DND-41 (cell line): ENCODE results near the gene CDHR1.

Experiments
- ATAC-seq: fragments of 200-7000 bp; cut with Tn5 transposase; 3 replicates; pipeline ENCODE4 v1.9.1; 2021; ENCODE audit warnings: low read depth; ENCODE audit not compliant: insufficient read depth
- DNase-seq: peaks from one replicate; pipeline ENCODE4 v3.0.0-alpha.2; 2020
- H2AFZ ChIP-seq: 2 replicates; pipeline ENCODE4 v1.6.0; 2012; ENCODE audit warnings: low read depth, low read length
- H3K27ac ChIP-seq: 2 replicates; pipeline ENCODE4 v1.5.1; 2012; ENCODE audit warnings: low read length, inconsistent platforms
- H3K27me3 ChIP-seq: fragments of 200-600 bp; sonication (generic); 2 replicates; pipeline ENCODE4 v1.6.0; 2012; ENCODE audit warnings: low read length, mild to moderate bottlenecking, inconsistent platforms; ENCODE audit not compliant: insufficient read depth, poor library complexity
- H3K36me3 ChIP-seq: 2 replicates; pipeline ENCODE4 v1.5.1; 2012; ENCODE audit warnings: low read length, inconsistent platforms; ENCODE audit not compliant: insufficient read depth
- H3K4me1 ChIP-seq: 2 replicates; pipeline ENCODE4 v1.5.1; 2012; ENCODE audit warnings: mild to moderate bottlenecking, low read length; ENCODE audit not compliant: insufficient read depth
- H3K4me2 ChIP-seq: 2 replicates; pipeline ENCODE4 v1.6.0; 2012; ENCODE audit warnings: mild to moderate bottlenecking, moderate library complexity, low read length, inconsistent platforms; ENCODE audit not compliant: insufficient read depth
- H3K4me3 ChIP-seq, 2 experiments: fragments of 200-600 bp in 1 of 2; shearing (Covaris generic) in 1 of 2; 2 replicates each; pipeline ENCODE4 v1.5.1; 2012 to 2016; ENCODE audit warnings: inconsistent platforms in 2 of 2, low read length in 2 of 2, mild to moderate bottlenecking in 2 of 2, low read depth in 1 of 2, moderate library complexity in 1 of 2
- H3K79me2 ChIP-seq: 2 replicates; pipeline ENCODE4 v1.6.0; 2012; ENCODE audit warnings: low read length, inconsistent platforms; ENCODE audit not compliant: insufficient read depth
- H3K9ac ChIP-seq: 2 replicates; pipeline ENCODE4 v1.6.0; 2012; ENCODE audit warnings: low read depth, mild to moderate bottlenecking, inconsistent platforms, low read length, moderate library complexity
- H3K9me3 ChIP-seq: 2 replicates; pipeline ENCODE4 v1.5.1; 2012; ENCODE audit warnings: low read length, moderate library complexity, mild to moderate bottlenecking, inconsistent platforms; ENCODE audit not compliant: insufficient read depth, severe bottlenecking
- H4K20me1 ChIP-seq: 2 replicates; pipeline ENCODE4 v1.6.0; 2012; ENCODE audit warnings: low read length; ENCODE audit not compliant: insufficient read depth
- EZH2 ChIP-seq: IDR thresholded peaks from 3 replicates; pipeline ENCODE4 v1.6.1; 2012; ENCODE audit warnings: borderline replicate concordance, low read depth, mild to moderate bottlenecking, moderate library complexity, low read length, inconsistent platforms; ENCODE audit not compliant: severe bottlenecking
- TF ChIP-seq, protein P1 (sequence below): IDR thresholded peaks from 2 replicates; pipeline ENCODE4 v1.5.1; 2012; ENCODE audit warnings: borderline replicate concordance, low read length, moderate library complexity, mild to moderate bottlenecking; ENCODE audit not compliant: poor library complexity, severe bottlenecking; ENCODE audit errors: extremely low read depth

The CDHR1 gene

GRCh38 chr10:84159076-84159685 lies 35.2 kb upstream of the CDHR1 start:
- no peak for ATAC-seq
- no peak for DNase-seq
- H3K9ac ChIP-seq: no peak overlapping the region
- H3K36me3 ChIP-seq: peaks cover 8% of the 10 kb centered on the region
- H3K4me3 ChIP-seq: no peak overlapping the region
- TF ChIP-seq EZH2: no peak
- TF ChIP-seq, protein P1, sequence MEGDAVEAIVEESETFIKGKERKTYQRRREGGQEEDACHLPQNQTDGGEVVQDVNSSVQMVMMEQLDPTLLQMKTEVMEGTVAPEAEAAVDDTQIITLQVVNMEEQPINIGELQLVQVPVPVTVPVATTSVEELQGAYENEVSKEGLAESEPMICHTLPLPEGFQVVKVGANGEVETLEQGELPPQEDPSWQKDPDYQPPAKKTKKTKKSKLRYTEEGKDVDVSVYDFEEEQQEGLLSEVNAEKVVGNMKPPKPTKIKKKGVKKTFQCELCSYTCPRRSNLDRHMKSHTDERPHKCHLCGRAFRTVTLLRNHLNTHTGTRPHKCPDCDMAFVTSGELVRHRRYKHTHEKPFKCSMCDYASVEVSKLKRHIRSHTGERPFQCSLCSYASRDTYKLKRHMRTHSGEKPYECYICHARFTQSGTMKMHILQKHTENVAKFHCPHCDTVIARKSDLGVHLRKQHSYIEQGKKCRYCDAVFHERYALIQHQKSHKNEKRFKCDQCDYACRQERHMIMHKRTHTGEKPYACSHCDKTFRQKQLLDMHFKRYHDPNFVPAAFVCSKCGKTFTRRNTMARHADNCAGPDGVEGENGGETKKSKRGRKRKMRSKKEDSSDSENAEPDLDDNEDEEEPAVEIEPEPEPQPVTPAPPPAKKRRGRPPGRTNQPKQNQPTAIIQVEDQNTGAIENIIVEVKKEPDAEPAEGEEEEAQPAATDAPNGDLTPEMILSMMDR: no peak
- no peak overlapping the region for H3K27ac ChIP-seq
- no peaks in the 10 kb centered on the region for H4K20me1 ChIP-seq
- no peaks in the 10 kb centered on the region for H3K4me1 ChIP-seq
- H3K79me2 ChIP-seq: no peaks in the 10 kb centered on the region
- peaks cover 10% of the 10 kb centered on the region for H3K27me3 ChIP-seq
- no peak overlapping the region for H3K4me2 ChIP-seq
- no peaks in the 10 kb centered on the region for H3K9me3 ChIP-seq
- no peak overlapping the region for H2AFZ ChIP-seq

- ATAC-seq (no peak), DNase-seq (no peak)
- peaks cover 10% of the 10 kb centered on the region for H3K27me3 ChIP-seq
- H4K20me1 ChIP-seq: no peaks in the 10 kb centered on the region
- no peaks in the 10 kb centered on the region for H3K79me2 ChIP-seq
- TF ChIP-seq, protein P1: no peak
- no peak for TF ChIP-seq EZH2
- no peak overlapping the region for H3K27ac ChIP-seq
- no peaks in the 10 kb centered on the region for H3K9me3 ChIP-seq
- H3K4me2 ChIP-seq: no peak overlapping the region
- no peak overlapping the region for H3K4me3 ChIP-seq
- H3K36me3 ChIP-seq: no peaks in the 10 kb centered on the region
- no peak overlapping the region for H3K9ac ChIP-seq
- H2AFZ ChIP-seq: no peak overlapping the region
- no peaks in the 10 kb centered on the region for H3K4me1 ChIP-seq
Observed at GRCh38 chr10:84160663-84161362, 33.5 kb upstream of the CDHR1 start.

GRCh38 chr10:84163996-84164395 lies 30.3 kb upstream of the CDHR1 start:
- no peak overlapping the region for H3K27ac ChIP-seq
- H2AFZ ChIP-seq: no peak overlapping the region
- no peaks in the 10 kb centered on the region for H3K36me3 ChIP-seq
- TF ChIP-seq EZH2: no peak
- TF ChIP-seq, protein P1: no peak
- no peak overlapping the region for H3K4me2 ChIP-seq
- no peak for DNase-seq
- peaks cover 9% of the 10 kb centered on the region for H3K27me3 ChIP-seq
- no peaks in the 10 kb centered on the region for H3K79me2 ChIP-seq
- H3K4me3 ChIP-seq: no peak overlapping the region
- no peak overlapping the region for H3K9ac ChIP-seq
- no peaks in the 10 kb centered on the region for H3K9me3 ChIP-seq
- ATAC-seq: no peak
- H3K4me1 ChIP-seq: no peaks in the 10 kb centered on the region
- no peaks in the 10 kb centered on the region for H4K20me1 ChIP-seq
